HUDEP-2 (cell line): ENCODE measurements around the gene ETFA.

Source experiments
- DNase-seq, 76 experiments: peaks; one replicate each; lab custom pipeline; 2025; ENCODE audit not compliant: unreplicated experiment in 76 of 76; lab: John Stamatoyannopoulos, UW

ETFA gene

GRCh38 chr15:76223521-76223920 lies 87.7 kb downstream of the ETFA start:
- no peak for DNase-seq

GRCh38 chr15:76222159-76222558 lies 89.1 kb downstream of the ETFA start:
- DNase-seq, result no peak

- no peak for DNase-seq
Observed at GRCh38 chr15:76221085-76221767, 90.0 kb downstream of the ETFA start.

GRCh38 chr15:76217882-76218217 lies 93.4 kb downstream of the ETFA start:
- DNase-seq, result no peak

- no peak for DNase-seq
Observed at GRCh38 chr15:76217029-76217881, 94.0 kb downstream of the ETFA start.

GRCh38 chr15:76215634-76216033 lies 95.6 kb downstream of the ETFA start:
- DNase-seq, result no peak

- DNase-seq, result peak in 51 of 76 experiments; percentile 5 to 66 (median 32)
Observed at GRCh38 chr15:76209942-76210341, 101.3 kb downstream of the ETFA start.

- DNase-seq, result no peak
Observed at GRCh38 chr15:76209523-76209922, 101.7 kb downstream of the ETFA start.

GRCh38 chr15:76208786-76209424 lies 102.4 kb downstream of the ETFA start:
- DNase-seq, result peak in 1 of 76 experiments; percentile 9

- no peak for DNase-seq
Observed at GRCh38 chr15:76208084-76208785, 103.0 kb downstream of the ETFA start.

GRCh38 chr15:76206325-76206976 lies 104.8 kb downstream of the ETFA start:
- peak in 73 of 76 experiments; percentile 4 to 82 (median 64) for DNase-seq

GRCh38 chr15:76204916-76205460 lies 106.3 kb downstream of the ETFA start:
- no peak for DNase-seq

- no peak for DNase-seq
Observed at GRCh38 chr15:76204109-76204845, 107.0 kb downstream of the ETFA start.

GRCh38 chr15:76203346-76204108 lies 107.7 kb downstream of the ETFA start:
- no peak for DNase-seq

GRCh38 chr15:76201536-76202255 lies 109.6 kb downstream of the ETFA start:
- DNase-seq, result no peak

GRCh38 chr15:76200641-76201105 lies 110.6 kb downstream of the ETFA start:
- no peak for DNase-seq

- no peak for DNase-seq
Observed at GRCh38 chr15:76200083-76200465, 111.2 kb downstream of the ETFA start.
